GM12801 (cell line): Measurements from ENCODE around the gene APBB3.

Experiments
- CTCF ChIP-seq: IDR thresholded peaks from one replicate; pipeline ENCODE4 v1.5.1; 2011; ENCODE audit warnings: control low read depth; ENCODE audit not compliant: insufficient read length; ENCODE audit errors: extremely low read depth

The APBB3 gene

GRCh38 chr5:140550147-140551079 lies 14.0 kb downstream of the APBB3 start:
- TF ChIP-seq CTCF = no peak

GRCh38 chr5:140549237-140550144 lies 14.9 kb downstream of the APBB3 start:
- TF ChIP-seq CTCF = no peak

- no peak for TF ChIP-seq CTCF
Measured at GRCh38 chr5:140548791-140549190, 15.6 kb downstream of the APBB3 start.

- TF ChIP-seq CTCF = no peak
Measured at GRCh38 chr5:140548300-140548688, 16.1 kb downstream of the APBB3 start.

- TF ChIP-seq CTCF = no peak
Measured at GRCh38 chr5:140547508-140548299, 16.7 kb downstream of the APBB3 start, which contains the start of gene EIF4EBP3. Gene EIF4EBP3, plus strand, starts transcription at chr5:140547662. Its CDS starts 76 bp downstream, at chr5:140547738.

- no peak for TF ChIP-seq CTCF
Measured at GRCh38 chr5:140546851-140547507, 17.4 kb downstream of the APBB3 start.
